Endothelial cell of umbilical vein (primary cell): ENCODE results near the gene HNRNPM. TPM values are rescaled to one million over a fixed set of nuclear protein-coding genes. Genes with fewer than 3 reads are reported as not detected.

Experiments
- BruUV-seq: library from RNA; stranded (reverse); fragments of 400-500 nt; replicated peaks from 2 replicates; lab custom pipeline; 2021; lab: Mats Ljungman, UMichigan
- CTCF ChIA-PET: fragments of 300-600, 350-600 bp; sonication (Branson Sonifier 250); formaldehyde crosslinking; loops from one replicate; lab custom pipeline; 2021; ENCODE audit warnings: antibody characterized with exemption, inconsistent platforms; lab: Charles Lee
- POLR2A ChIA-PET: fragments of 300-600, 350-600 bp; sonication (Branson Sonifier 250); formaldehyde crosslinking; loops from one replicate; lab custom pipeline; 2021; ENCODE audit warnings: antibody characterized with exemption, inconsistent platforms; lab: Charles Lee
- DNase-seq: peaks from one replicate; pipeline ENCODE4 v3.0.0-alpha.2; 2011; ENCODE audit warnings: low read depth, low spot score
- FAIRE-seq: peaks from 2 replicates; lab custom pipeline; 2011; peaks lifted over from hg19 to GRCh38; lab: Jason Lieb, UNC
- H2AFZ ChIP-seq: 2 replicates; pipeline ENCODE4 v1.6.0; 2012; ENCODE audit warnings: low read depth, low read length, control low read depth, inconsistent platforms
- H3K27ac ChIP-seq: 2 replicates; pipeline ENCODE4 v1.5.1; 2011; ENCODE audit warnings: low read depth, mild to moderate bottlenecking, control low read depth, low read length, moderate library complexity; ENCODE audit not compliant: insufficient read depth
- H3K27me3 ChIP-seq, 2 experiments: 2 replicates each; pipeline versions ENCODE4 v1.6.0 to v1.6.1; 2011; ENCODE audit warnings: low read length in 2 of 2, mixed read lengths in 1 of 2; ENCODE audit not compliant: control insufficient read depth in 2 of 2, insufficient read depth in 2 of 2
- H3K36me3 ChIP-seq, 2 experiments: 2 replicates in 1 of 2; 3 replicates in 1 of 2; pipeline ENCODE4 v1.5.1; 2011; ENCODE audit warnings: low read length in 2 of 2, mild to moderate bottlenecking in 1 of 2, moderate library complexity in 1 of 2; ENCODE audit not compliant: control insufficient read depth in 2 of 2, insufficient read depth in 2 of 2; ENCODE audit errors: extremely low read depth in 1 of 2
- H3K4me1 ChIP-seq: 3 replicates; pipeline ENCODE4 v1.5.1; 2011; ENCODE audit warnings: mild to moderate bottlenecking, low read length; ENCODE audit not compliant: control insufficient read depth, insufficient read depth; ENCODE audit errors: extremely low read depth
- H3K4me2 ChIP-seq: 2 replicates; pipeline ENCODE4 v1.6.1; 2011; ENCODE audit warnings: low read length, control low read depth, mixed read lengths; ENCODE audit not compliant: insufficient read depth
- H3K4me3 ChIP-seq, 3 experiments: fragments of 200-600 bp in 1 of 3; sonication (generic), shearing (Covaris generic) in 1 of 3; replicated peaks in 1 of 3; 2 replicates each; pipeline ENCODE4 v1.5.1; 2011 to 2016; ENCODE audit warnings: control low read depth in 3 of 3, low read length in 3 of 3, mild to moderate bottlenecking in 2 of 3, inconsistent platforms in 1 of 3, low read depth in 1 of 3, moderate library complexity in 1 of 3; ENCODE audit not compliant: insufficient read depth in 1 of 3
- H3K79me2 ChIP-seq: 2 replicates; pipeline ENCODE4 v1.6.0; 2012; ENCODE audit warnings: low read length, inconsistent platforms; ENCODE audit not compliant: control insufficient read depth, insufficient read depth
- H3K9ac ChIP-seq: replicated peaks from 2 replicates; pipeline ENCODE3; 2011; ENCODE audit warnings: low read length, control low read depth; ENCODE audit not compliant: insufficient read depth; ENCODE audit errors: extremely low read depth
- H3K9me1 ChIP-seq: replicated peaks from 3 replicates; pipeline ENCODE4 v1.6.0; 2011; ENCODE audit warnings: mild to moderate bottlenecking, low read length; ENCODE audit not compliant: control insufficient read depth, insufficient read depth; ENCODE audit errors: extremely low read depth
- H3K9me3 ChIP-seq: replicated peaks from 2 replicates; pipeline ENCODE4 v1.5.1; 2012; ENCODE audit warnings: low read length, inconsistent platforms; ENCODE audit not compliant: control insufficient read depth, insufficient read depth
- H4K20me1 ChIP-seq: replicated peaks from 2 replicates; pipeline ENCODE3; 2011; ENCODE audit warnings: mild to moderate bottlenecking, low read length; ENCODE audit not compliant: control insufficient read depth, insufficient read depth; ENCODE audit errors: extremely low read depth
- EZH2 ChIP-seq: IDR thresholded peaks from 2 replicates; pipeline ENCODE4 v1.6.1; 2012; ENCODE audit warnings: borderline replicate concordance, low read depth, mild to moderate bottlenecking, moderate library complexity, low read length, inconsistent platforms; ENCODE audit not compliant: severe bottlenecking
- FOS ChIP-seq: IDR thresholded peaks from 2 replicates; pipeline ENCODE4 v1.6.1; 2011; ENCODE audit warnings: mild to moderate bottlenecking, low read length, moderate library complexity, borderline replicate concordance; ENCODE audit not compliant: insufficient read depth
- GATA2 ChIP-seq: IDR thresholded peaks from 2 replicates; pipeline ENCODE4 v1.7.0; 2011; ENCODE audit warnings: low read depth, mild to moderate bottlenecking, moderate library complexity, mixed read lengths, low read length; ENCODE audit not compliant: insufficient read length, insufficient read depth
- JUN ChIP-seq: IDR thresholded peaks from 2 replicates; pipeline ENCODE4 v1.6.1; 2011; ENCODE audit warnings: borderline replicate concordance, low read depth; ENCODE audit not compliant: insufficient read length, insufficient read depth
- MYC ChIP-seq: IDR thresholded peaks from one replicate; pipeline ENCODE4 v1.6.1; 2011; ENCODE audit warnings: mild to moderate bottlenecking, low read depth, low read length
- POLR2A ChIP-seq: IDR thresholded peaks from 2 replicates; pipeline ENCODE4 v1.6.1; 2012; ENCODE audit warnings: low read depth, mild to moderate bottlenecking, control low read depth, low read length
- POLR2AphosphoS5 ChIP-seq: IDR thresholded peaks from 2 replicates; pipeline ENCODE4 v1.6.1; 2012; ENCODE audit warnings: low read depth, mild to moderate bottlenecking, control low read depth, low read length, moderate library complexity; ENCODE audit not compliant: insufficient read depth
- dilution Hi-C: fragments of 300-500 bp; cut with MboI; formaldehyde crosslinking; loops from one replicate; pipeline ENCODE4 v1.15.0; 2019; ENCODE audit warnings: low sequenced_read_pairs; ENCODE audit not compliant: extremely low pct_ligation_motif_present
- intact Hi-C: fragments of 100-400 bp; cut with micrococcal nuclease; formaldehyde crosslinking; loops from one replicate; pipeline ENCODE4 v1.10.0; 2022
- polyA plus RNA-seq, 4 experiments: library from polyadenylated mRNA; depleted of rRNA in 3 of 4; stranded (reverse) in 3 of 4; unstranded in 1 of 4; fragments of >200 nt; gene quantifications; 2 replicates each; pipeline versions ENCODE4 v1.2.1 to v1.2.3, GENCODE V29; 2011 to 2012; ENCODE audit warnings: missing spikeins in 1 of 4
- total RNA-seq: library from RNA; stranded (reverse); gene quantifications from 2 replicates; pipeline ENCODE4 v1.2.3, GENCODE V29; 2021
- TF ChIP-seq, protein P1 (sequence below), 2 donors: IDR thresholded peaks; 1 replicate in 1 of 2; 2 replicates in 1 of 2; pipeline ENCODE4 v1.5.1; 2011; ENCODE audit warnings: low read length in 2 of 2, mild to moderate bottlenecking in 2 of 2, moderate library complexity in 2 of 2, control low read depth in 1 of 2, inconsistent platforms in 1 of 2, low read depth in 1 of 2; ENCODE audit not compliant: insufficient read depth in 1 of 2; ENCODE audit errors: extremely low read depth in 1 of 2
- TF ChIP-seq, protein P2 (sequence below): IDR thresholded peaks from 2 replicates; pipeline ENCODE4 v1.6.1; 2011; ENCODE audit not compliant: insufficient read depth, insufficient read length

HNRNPM gene
- total and polyA plus RNA-seq, 2 donors (not counting 3 experiments of a cell fraction or from before 2014, with no cell fraction given): 244 to 301 TPM

DNA sequence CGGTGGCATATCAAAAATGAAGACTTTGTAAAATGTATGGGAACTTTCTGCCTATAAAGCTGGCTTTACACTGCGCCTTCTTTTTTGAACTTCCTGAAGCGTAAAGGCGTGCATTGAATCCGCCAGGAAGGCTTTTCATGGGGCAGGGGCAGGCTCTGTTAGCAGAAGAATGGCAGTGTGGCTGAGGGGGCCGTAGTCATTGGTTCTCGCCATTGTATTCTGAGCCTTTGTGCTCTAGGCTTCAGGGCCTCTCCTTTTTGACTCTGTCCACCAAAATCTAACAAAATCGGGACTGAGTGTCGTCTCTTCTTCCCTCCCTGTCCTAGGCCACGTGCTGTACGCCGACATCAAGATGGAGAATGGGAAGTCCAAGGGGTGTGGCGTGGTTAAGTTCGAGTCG, 43.6 kb downstream of the HNRNPM start:
- Histone ChIP-seq H3K4me1 (no peaks in the 10 kb centered on the region), H3K9ac (no peak overlapping the region), H3K27ac (no peak overlapping the region), H3K79me2 (no peaks in the 10 kb centered on the region), H4K20me1 (no peaks in the 10 kb centered on the region), H3K27me3 (no peaks in the 10 kb centered on the region), H3K4me3 (no peak overlapping the region), H3K36me3 (peaks cover 28 to 51% of the 10 kb centered on the region in 2 experiments), H3K9me3 (no peaks in the 10 kb centered on the region), H3K9me1 (no peaks in the 10 kb centered on the region), H3K4me2 (no peak overlapping the region), H2AFZ (no peak overlapping the region)
- ChIA-PET CTCF (interaction anchor here (0.9 kb wide), 1 partner anchor 10 kb away, joined by 5 read pairs; no protein-coding TSS in a partner anchor), POLR2A (no interaction called here)
- intact Hi-C loops (no loop called here), dilution Hi-C loops (no loop called here)
- DNase-seq (no peak), FAIRE-seq (no peak)
- TF ChIP-seq POLR2AphosphoS5 (no peak), EZH2 (no peak)
- BruUV-seq: no TSS peak

DNA sequence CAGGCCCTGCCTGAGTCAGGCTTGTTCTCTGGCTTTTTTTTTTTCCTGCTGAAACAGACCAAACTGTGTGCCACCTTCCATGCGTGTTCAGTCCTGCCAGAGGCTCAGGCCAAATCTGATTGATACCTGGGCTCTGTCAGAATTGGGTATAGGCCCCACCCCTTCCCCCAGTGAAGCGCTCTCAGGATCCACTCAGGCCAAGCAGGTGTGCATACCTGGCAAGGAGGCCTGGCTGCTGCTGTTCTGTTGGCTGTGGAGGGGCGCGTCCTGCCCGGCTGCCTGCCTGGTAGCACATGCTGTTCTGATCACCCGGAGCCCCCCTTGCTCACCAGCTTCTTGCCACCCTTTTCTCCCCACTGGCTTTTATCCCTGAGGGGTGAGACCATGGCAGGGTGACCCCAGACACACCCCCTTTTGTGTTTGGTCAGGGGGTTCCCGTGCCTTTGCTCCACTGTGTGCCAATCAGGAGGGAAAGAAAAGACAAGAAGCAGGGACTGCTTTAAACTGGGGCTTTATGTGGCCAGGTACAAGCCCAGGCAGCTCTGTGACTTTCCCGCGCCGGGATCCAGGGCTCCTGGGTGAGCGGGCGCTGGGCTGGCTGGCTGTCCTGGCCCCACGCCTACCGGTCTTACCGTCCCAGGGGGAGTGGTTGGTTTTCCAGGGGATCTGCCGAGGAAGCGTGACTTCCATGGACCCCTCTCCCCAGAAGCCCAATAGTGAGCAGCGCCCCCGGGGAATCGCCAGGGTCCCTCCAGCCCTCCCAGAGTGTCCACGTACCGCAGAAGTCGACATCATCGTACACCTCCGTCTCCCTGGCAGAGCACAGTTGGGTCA, 45.0 kb downstream of the HNRNPM start:
- Histone ChIP-seq H3K27me3 (no peaks in the 10 kb centered on the region), H2AFZ (no peak overlapping the region), H3K9me3 (no peaks in the 10 kb centered on the region), H3K9ac (no peak overlapping the region), H3K36me3 (peaks cover 21 to 40% of the 10 kb centered on the region in 2 experiments), H3K4me2 (no peak overlapping the region), H3K27ac (no peak overlapping the region), H3K4me3 (no peak overlapping the region), H3K4me1 (no peaks in the 10 kb centered on the region), H3K79me2 (no peaks in the 10 kb centered on the region), H4K20me1 (no peaks in the 10 kb centered on the region), H3K9me1 (no peaks in the 10 kb centered on the region)
- BruUV-seq: no TSS peak
- intact Hi-C loops (no loop called here), dilution Hi-C loops (no loop called here)
- FAIRE-seq (no peak), DNase-seq (no peak)
- TF ChIP-seq POLR2A (no peak), POLR2AphosphoS5 (no peak), JUN (no peak), FOS (no peak), MYC (no peak), GATA2 (no peak), EZH2 (no peak)
- TF ChIP-seq, protein P1, sequence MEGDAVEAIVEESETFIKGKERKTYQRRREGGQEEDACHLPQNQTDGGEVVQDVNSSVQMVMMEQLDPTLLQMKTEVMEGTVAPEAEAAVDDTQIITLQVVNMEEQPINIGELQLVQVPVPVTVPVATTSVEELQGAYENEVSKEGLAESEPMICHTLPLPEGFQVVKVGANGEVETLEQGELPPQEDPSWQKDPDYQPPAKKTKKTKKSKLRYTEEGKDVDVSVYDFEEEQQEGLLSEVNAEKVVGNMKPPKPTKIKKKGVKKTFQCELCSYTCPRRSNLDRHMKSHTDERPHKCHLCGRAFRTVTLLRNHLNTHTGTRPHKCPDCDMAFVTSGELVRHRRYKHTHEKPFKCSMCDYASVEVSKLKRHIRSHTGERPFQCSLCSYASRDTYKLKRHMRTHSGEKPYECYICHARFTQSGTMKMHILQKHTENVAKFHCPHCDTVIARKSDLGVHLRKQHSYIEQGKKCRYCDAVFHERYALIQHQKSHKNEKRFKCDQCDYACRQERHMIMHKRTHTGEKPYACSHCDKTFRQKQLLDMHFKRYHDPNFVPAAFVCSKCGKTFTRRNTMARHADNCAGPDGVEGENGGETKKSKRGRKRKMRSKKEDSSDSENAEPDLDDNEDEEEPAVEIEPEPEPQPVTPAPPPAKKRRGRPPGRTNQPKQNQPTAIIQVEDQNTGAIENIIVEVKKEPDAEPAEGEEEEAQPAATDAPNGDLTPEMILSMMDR (IDR thresholded peaks at IDR 0.05; ENCODE audit: extremely low read depth in 1 of 2, insufficient read depth in 1 of 2, low read depth in 1 of 2, low read length in 2 of 2): no peak
- TF ChIP-seq, protein P2, sequence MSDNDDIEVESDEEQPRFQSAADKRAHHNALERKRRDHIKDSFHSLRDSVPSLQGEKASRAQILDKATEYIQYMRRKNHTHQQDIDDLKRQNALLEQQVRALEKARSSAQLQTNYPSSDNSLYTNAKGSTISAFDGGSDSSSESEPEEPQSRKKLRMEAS: no peak
- CTCF ChIA-PET: interaction anchor here (0.9 kb wide), 1 partner anchor 11 kb away, joined by 5 read pairs; no protein-coding TSS in a partner anchor
- POLR2A ChIA-PET: interaction anchor here (0.7 kb wide), 1 partner anchor 33 kb away, joined by 9 read pairs; no protein-coding TSS in a partner anchor
